PC-3 (cell line): ENCODE data around the gene FAR1. TPM values are rescaled to one million over a fixed set of nuclear protein-coding genes. Genes with fewer than 3 reads are reported as not detected.
"Not testable (repeated sequence)": the region's sequence is repeated elsewhere in the genome, so short reads cannot be mapped to it uniquely, and the experiment has no call there.

ENCODE experiments used
- ATAC-seq: fragments of 200-7000 bp; cut with Tn5 transposase; 2 replicates; pipeline ENCODE4 v1.9.1; 2020; ENCODE audit warnings: mild to moderate bottlenecking, moderate library complexity
- BruUV-seq: library from RNA; stranded (reverse); fragments of 400-500 nt; replicated peaks from 2 replicates; lab custom pipeline; 2021; lab: Mats Ljungman, UMichigan
- CTCF ChIA-PET: fragments of 300-600 bp; sonication (Branson Sonifier 250); formaldehyde crosslinking; loops from one replicate; lab custom pipeline; 2022; ENCODE audit warnings: antibody characterized with exemption; lab: Charles Lee
- POLR2A ChIA-PET: fragments of 300-600 bp; sonication (Branson Sonifier 250); formaldehyde crosslinking; loops from one replicate; lab custom pipeline; 2022; ENCODE audit warnings: antibody characterized with exemption; ENCODE audit not compliant: unreplicated experiment; lab: Charles Lee
- DNase-seq: peaks from one replicate; pipeline ENCODE4 v3.0.0-alpha.2; 2015
- H2AFZ ChIP-seq: fragments of 300-600 bp; sonication (generic); 2 replicates; pipeline ENCODE4 v1.6.0; 2016; ENCODE audit warnings: antibody characterized with exemption, low read length
- H3F3A ChIP-seq: fragments of 300-600 bp; sonication (generic); one replicate; pipeline ENCODE4 v1.6.0; 2017; ENCODE audit warnings: antibody characterized with exemption, low read length, control low read depth, mild to moderate bottlenecking; ENCODE audit not compliant: unreplicated experiment
- H3K27ac ChIP-seq: fragments of 300-600 bp; sonication (generic); 2 replicates; pipeline ENCODE4 v1.5.1; 2016; ENCODE audit warnings: mild to moderate bottlenecking, low read length
- H3K27me3 ChIP-seq: fragments of 300-600 bp; sonication (generic); 2 replicates; pipeline ENCODE4 v1.6.1; 2016; ENCODE audit warnings: low read length, mixed read lengths
- H3K36me3 ChIP-seq: fragments of 300-600 bp; sonication (generic); 2 replicates; pipeline ENCODE4 v1.6.1; 2016; ENCODE audit warnings: low read depth, mixed run types, low read length, mixed read lengths
- H3K4me1 ChIP-seq: fragments of 300-600 bp; sonication (generic); 2 replicates; pipeline ENCODE4 v1.5.1; 2016; ENCODE audit warnings: low read length; ENCODE audit not compliant: insufficient read depth
- H3K4me2 ChIP-seq: fragments of 300-600 bp; sonication (generic); 2 replicates; pipeline ENCODE4 v1.6.0; 2016; ENCODE audit warnings: low read length
- H3K4me3 ChIP-seq: fragments of 300-600 bp; sonication (generic); 2 replicates; pipeline ENCODE4 v1.5.1; 2016; ENCODE audit warnings: mild to moderate bottlenecking, low read length, mixed read lengths
- H3K79me2 ChIP-seq: fragments of 300-600 bp; sonication (generic); 2 replicates; pipeline ENCODE4 v1.6.1; 2017; ENCODE audit warnings: low read length, mixed read lengths
- H3K9ac ChIP-seq: fragments of 300-600 bp; sonication (generic); 2 replicates; pipeline ENCODE4 v1.6.0; 2016; ENCODE audit warnings: mild to moderate bottlenecking, low read length
- H3K9me2 ChIP-seq: fragments of 300-600 bp; sonication (generic); replicated peaks from 2 replicates; pipeline ENCODE4 v1.6.1; 2016; ENCODE audit warnings: mixed run types, low read length, mixed read lengths
- H3K9me3 ChIP-seq: fragments of 300-600 bp; sonication (generic); 2 replicates; pipeline ENCODE4 v1.6.1; 2016; ENCODE audit warnings: low read length, mixed read lengths
- H4K20me1 ChIP-seq: fragments of 300-600 bp; sonication (generic); 2 replicates; pipeline ENCODE4 v1.6.1; 2016; ENCODE audit warnings: low read length, mixed read lengths
- CTCF ChIP-seq: fragments of 300-600 bp; sonication (generic); conservative IDR thresholded peaks from 2 replicates; pipeline ENCODE4 v1.5.1; 2017; ENCODE audit warnings: antibody characterized with exemption, low read depth, mild to moderate bottlenecking, low read length
- EZH2 ChIP-seq: fragments of 300-600 bp; sonication (generic); IDR thresholded peaks from one replicate; pipeline ENCODE4 v1.6.1; 2017; ENCODE audit warnings: antibody characterized with exemption, mild to moderate bottlenecking, low read length; ENCODE audit not compliant: unreplicated experiment
- EZH2phosphoT487 ChIP-seq: fragments of 300-600 bp; sonication (generic); IDR thresholded peaks from 2 replicates; pipeline ENCODE4 v1.6.1; 2018; ENCODE audit warnings: mild to moderate bottlenecking, antibody characterized with exemption, low read length, borderline replicate concordance
- intact Hi-C: fragments of 100-400 bp; cut with micrococcal nuclease; formaldehyde crosslinking; loops from 2 replicates; pipeline ENCODE4 v1.9.0; 2023
- total RNA-seq: library from RNA; depleted of rRNA; stranded (reverse); fragments of >200 nt; gene quantifications from 2 replicates; pipeline ENCODE4 v1.2.3, GENCODE V29; 2014

The FAR1 gene
- total RNA-seq, 1 experiment from 2014 or later, result 45.6 TPM

GRCh38 chr11:13728076-13728475 lies 59.6 kb downstream of the FAR1 start:
- Histone ChIP-seq H3K4me2 (no peak overlapping the region), H3K27ac (no peak overlapping the region), H3K9me3 (no peaks in the 10 kb centered on the region), H3K9ac (no peak overlapping the region), H2AFZ (no peak overlapping the region), H4K20me1 (no peaks in the 10 kb centered on the region), H3K4me3 (no peak overlapping the region), H3K36me3 (peaks cover 31% of the 10 kb centered on the region), H3K79me2 (no peaks in the 10 kb centered on the region), H3F3A (no peaks in the 10 kb centered on the region), H3K9me2 (no peaks in the 10 kb centered on the region), H3K4me1 (no peaks in the 10 kb centered on the region), H3K27me3 (no peaks in the 10 kb centered on the region)
- intact Hi-C loops, result no loop called here
- ChIA-PET POLR2A (interaction anchor here (0.7 kb wide), 1 partner anchor 287 kb away, joined by 4 read pairs; no protein-coding TSS in a partner anchor), CTCF (no interaction called here)
- BruUV-seq, result no TSS peak
- TF ChIP-seq EZH2, result no peak
- TF ChIP-seq CTCF, result no peak
- no peak for TF ChIP-seq EZH2phosphoT487
- DNase-seq (no peak), ATAC-seq (no peak)

GRCh38 chr11:13734530-13734929 lies 66.1 kb downstream of the FAR1 start:
- Histone ChIP-seq H4K20me1 (no peaks in the 10 kb centered on the region), H3K9ac (no peak overlapping the region), H3K79me2 (no peaks in the 10 kb centered on the region), H3K4me3 (no peak overlapping the region), H3K9me3 (no peaks in the 10 kb centered on the region), H3K4me1 (no peaks in the 10 kb centered on the region), H3K36me3 (peaks cover 2% of the 10 kb centered on the region; the same call in 1 of the 2 replicates), H3K27ac (no peak overlapping the region), H3K9me2 (no peaks in the 10 kb centered on the region), H3K27me3 (no peaks in the 10 kb centered on the region), H3F3A (no peaks in the 10 kb centered on the region), H3K4me2 (no peak overlapping the region), H2AFZ (no peak overlapping the region)
- ChIA-PET POLR2A (no interaction called here), CTCF (no interaction called here)
- no TSS peak for BruUV-seq
- TF ChIP-seq EZH2phosphoT487 (no peak), EZH2 (no peak), CTCF (no peak)
- DNase-seq, result no peak
- ATAC-seq, result no peak
- intact Hi-C loops, result no loop called here

GRCh38 chr11:13745165-13745564 lies 76.7 kb downstream of the FAR1 start:
- Histone ChIP-seq H3K79me2 (no peaks in the 10 kb centered on the region), H3K27me3 (no peaks in the 10 kb centered on the region), H3K9me2 (no peaks in the 10 kb centered on the region), H3K27ac (no peak overlapping the region), H3F3A (no peaks in the 10 kb centered on the region), H3K4me3 (no peak overlapping the region), H3K9me3 (no peaks in the 10 kb centered on the region), H3K9ac (no peak overlapping the region), H3K36me3 (no peaks in the 10 kb centered on the region), H2AFZ (no peak overlapping the region), H4K20me1 (no peaks in the 10 kb centered on the region), H3K4me1 (no peaks in the 10 kb centered on the region), H3K4me2 (no peak overlapping the region)
- CTCF ChIA-PET, result no interaction called here
- no TSS peak for BruUV-seq
- TF ChIP-seq EZH2phosphoT487 (no peak), EZH2 (no peak), CTCF (no peak)
- ATAC-seq (no peak), DNase-seq (no peak)
- intact Hi-C loops, result no loop called here
- POLR2A ChIA-PET, result interaction anchor here (0.6 kb wide), 1 partner anchor 1561 kb away, joined by 3 read pairs; no protein-coding TSS in a partner anchor

- H3K27me3 ChIP-seq, H3K9me2 ChIP-seq, H3K9me3 ChIP-seq, DNase-seq, H3K4me2 ChIP-seq, H3K79me2 ChIP-seq, H4K20me1 ChIP-seq, H3K36me3 ChIP-seq, H2AFZ ChIP-seq, POLR2A ChIA-PET, H3K4me1 ChIP-seq, H3K27ac ChIP-seq, BruUV-seq, intact Hi-C loops, CTCF ChIA-PET, ATAC-seq, H3K9ac ChIP-seq, H3K4me3 ChIP-seq, H3F3A ChIP-seq: not testable (repeated sequence)
Measured at GRCh38 chr11:13753316-13753715, 84.8 kb downstream of the FAR1 start.
